Measurements from ENCODE around the gene BCKDHB.
A peak's percentile ranks its signal among the peaks of the same experiment; 100 is the strongest.

The BCKDHB gene

GRCh38 chr6:80338201-80338836 is 231.8 kb downstream of the BCKDHB start:
- TF ChIP-seq CTCF (conservative IDR thresholded peaks at IDR 0.05; ENCODE audit: control insufficient read depth, insufficient read depth, low read depth, low read length), result peak; percentile 65
- peak; percentile 53 for DNase-seq (ENCODE audit: low read depth)
- H3K4me3 ChIP-seq (ENCODE audit: control insufficient read depth, low read depth, low read length), result no peak overlapping the region

GRCh38 chr6:80339421-80339820 is 232.9 kb downstream of the BCKDHB start:
- DNase-seq (ENCODE audit: low read depth), result no peak
- H3K4me3 ChIP-seq (ENCODE audit: control insufficient read depth, low read depth, low read length), result no peak overlapping the region
- TF ChIP-seq CTCF (conservative IDR thresholded peaks at IDR 0.05; ENCODE audit: control insufficient read depth, insufficient read depth, low read depth, low read length), result no peak

- TF ChIP-seq CTCF (conservative IDR thresholded peaks at IDR 0.05; ENCODE audit: control insufficient read depth, insufficient read depth, low read depth, low read length), result no peak
- H3K4me3 ChIP-seq (ENCODE audit: control insufficient read depth, low read depth, low read length), result no peak overlapping the region
- DNase-seq (ENCODE audit: low read depth), result no peak
Observed at GRCh38 chr6:80340280-80340679, 233.8 kb downstream of the BCKDHB start.

GRCh38 chr6:80340686-80341085 is 234.2 kb downstream of the BCKDHB start:
- TF ChIP-seq CTCF (conservative IDR thresholded peaks at IDR 0.05; ENCODE audit: control insufficient read depth, insufficient read depth, low read depth, low read length), result no peak
- DNase-seq (ENCODE audit: low read depth), result no peak
- H3K4me3 ChIP-seq (ENCODE audit: control insufficient read depth, low read depth, low read length), result no peak overlapping the region

- peak; percentile 29 for DNase-seq (ENCODE audit: low read depth)
- TF ChIP-seq CTCF (conservative IDR thresholded peaks at IDR 0.05; ENCODE audit: control insufficient read depth, insufficient read depth, low read depth, low read length), result no peak
Observed at GRCh38 chr6:80341330-80341729, 234.9 kb downstream of the BCKDHB start.

GRCh38 chr6:80343511-80343910 is 237.0 kb downstream of the BCKDHB start:
- no peak overlapping the region for H3K4me3 ChIP-seq (ENCODE audit: control insufficient read depth, low read depth, low read length)
- no peak for TF ChIP-seq CTCF (conservative IDR thresholded peaks at IDR 0.05; ENCODE audit: control insufficient read depth, insufficient read depth, low read depth, low read length)
- no peak for DNase-seq (ENCODE audit: low read depth)

More at GRCh38 chr6:80341330-80341729, 234.9 kb downstream of the BCKDHB start:
- H3K4me3 ChIP-seq (ENCODE audit: control insufficient read depth, low read depth, low read length), result no peak overlapping the region

GRCh38 chr6:80347101-80347500 is 240.6 kb downstream of the BCKDHB start:
- H3K4me3 ChIP-seq (ENCODE audit: control insufficient read depth, low read depth, low read length), result no peak overlapping the region
- DNase-seq (ENCODE audit: low read depth), result no peak
- TF ChIP-seq CTCF (conservative IDR thresholded peaks at IDR 0.05; ENCODE audit: control insufficient read depth, insufficient read depth, low read depth, low read length), result no peak
